GM12864 (cell line): ENCODE data around the gene MEIS1.

Source experiments
- DNase-seq: peaks from one replicate; pipeline ENCODE4 v3.0.0-alpha.2; 2011; ENCODE audit warnings: low read depth
- H3K4me3 ChIP-seq: 2 replicates; pipeline ENCODE4 v1.5.1; 2011; ENCODE audit warnings: mild to moderate bottlenecking, low read depth, low read length, control low read depth
- CTCF ChIP-seq: IDR thresholded peaks from 2 replicates; pipeline ENCODE4 v1.5.1; 2011; ENCODE audit warnings: low read depth, mild to moderate bottlenecking, moderate library complexity, low read length, control low read depth, inconsistent platforms; ENCODE audit errors: missing control alignments

The MEIS1 gene

GRCh38 chr2:66574701-66575624 is 140.0 kb downstream of the MEIS1 start:
- no peak for TF ChIP-seq CTCF
- DNase-seq, result no peak
- no peak overlapping the region for H3K4me3 ChIP-seq

GRCh38 chr2:66575625-66576310 is 140.8 kb downstream of the MEIS1 start:
- TF ChIP-seq CTCF, result no peak
- DNase-seq, result no peak
- H3K4me3 ChIP-seq, result no peak overlapping the region

- no peak overlapping the region for H3K4me3 ChIP-seq
- DNase-seq, result no peak
- TF ChIP-seq CTCF, result no peak
These were observed 141.3 kb downstream of the MEIS1 start for GRCh38 chr2:66576311-66576560.

GRCh38 chr2:66576561-66577320 is 141.8 kb downstream of the MEIS1 start:
- DNase-seq, result no peak
- TF ChIP-seq CTCF, result no peak
- H3K4me3 ChIP-seq, result no peak overlapping the region

GRCh38 chr2:66577321-66578053 is 142.6 kb downstream of the MEIS1 start:
- no peak for DNase-seq
- no peak for TF ChIP-seq CTCF
- no peak overlapping the region for H3K4me3 ChIP-seq

GRCh38 chr2:66578054-66578686 is 143.2 kb downstream of the MEIS1 start:
- DNase-seq, result no peak
- H3K4me3 ChIP-seq, result no peak overlapping the region
- TF ChIP-seq CTCF, result no peak
